SK-N-SH (cell line): ENCODE measurements around the gene SPDYE1. TPM values are rescaled to one million over a fixed set of nuclear protein-coding genes. Genes with fewer than 3 reads are reported as not detected.
"Not testable (repeated sequence)": the region's sequence is repeated elsewhere in the genome, so short reads cannot be mapped to it uniquely, and the experiment has no call there.

Experiments used
- CTCF ChIA-PET: fragments of 300-600, 350-600 bp; formaldehyde crosslinking; extraction: SDS; loops from one replicate; lab custom pipeline; 2021; lab: Yijun Ruan, JAX
- POLR2A ChIA-PET: fragments of 350-600 bp; sonication (Branson Sonifier 250); formaldehyde crosslinking; extraction: SDS; loops from one replicate; lab custom pipeline; 2020; ENCODE audit warnings: antibody characterized with exemption, inconsistent platforms; lab: Yijun Ruan, JAX
- DNase-seq: peaks from one replicate; pipeline ENCODE4 v3.0.0; 2012
- H2AFZ ChIP-seq: fragments of 200-600 bp; sonication (generic); 2 replicates; pipeline ENCODE4 v1.8.1; 2016; ENCODE audit warnings: antibody characterized with exemption, mild to moderate bottlenecking, low read depth
- H3F3A ChIP-seq: fragments of 200-600 bp; sonication (generic); replicated peaks from 2 replicates; pipeline ENCODE3; 2016; ENCODE audit warnings: antibody characterized with exemption, mild to moderate bottlenecking; ENCODE audit not compliant: insufficient read depth
- H3K27ac ChIP-seq, 2 experiments: fragments of 200-500 bp in 1 of 2; fragments of 200-600 bp in 1 of 2; sonication (Bioruptor generic) in 1 of 2; sonication (generic), shearing (Covaris generic) in 1 of 2; 2 replicates each; pipeline versions ENCODE4 v1.5.1 to v1.6.1; 2014 to 2016; ENCODE audit warnings: low read depth in 2 of 2, inconsistent platforms in 1 of 2, low read length in 1 of 2, mild to moderate bottlenecking in 1 of 2, mixed read lengths in 1 of 2
- H3K27me3 ChIP-seq: fragments of 200-600 bp; sonication (generic), shearing (Covaris generic); 2 replicates; pipeline ENCODE4 v1.6.1; 2016; ENCODE audit warnings: mixed run types; ENCODE audit not compliant: insufficient read depth
- H3K36me3 ChIP-seq, 2 experiments: fragments of 200-500 bp in 1 of 2; fragments of 200-600 bp in 1 of 2; sonication (Bioruptor generic) in 1 of 2; sonication (generic) in 1 of 2; replicated peaks in 1 of 2; 2 replicates each; pipeline versions ENCODE3 to v1.5.1; 2014 to 2016; ENCODE audit warnings: low read length in 1 of 2, mild to moderate bottlenecking in 1 of 2; ENCODE audit not compliant: insufficient read depth in 2 of 2, control insufficient read depth in 1 of 2
- H3K4me1 ChIP-seq, 2 experiments: fragments of 200-500 bp in 1 of 2; fragments of 200-600 bp in 1 of 2; sonication (Bioruptor generic) in 1 of 2; sonication (generic), shearing (Covaris generic) in 1 of 2; 2 replicates each; pipeline versions ENCODE4 v1.5.1 to v1.6.1; 2014 to 2016; ENCODE audit warnings: low read depth in 1 of 2, low read length in 1 of 2, mixed run types in 1 of 2; ENCODE audit not compliant: insufficient read depth in 2 of 2, control insufficient read depth in 1 of 2
- H3K4me2 ChIP-seq: fragments of 200-600 bp; sonication (generic), shearing (Covaris generic); 2 replicates; pipeline ENCODE4 v1.6.1; 2017; ENCODE audit warnings: mixed run types
- H3K4me3 ChIP-seq, 2 experiments: fragments of 200-500 bp in 1 of 2; fragments of 200-600 bp in 1 of 2; sonication (Bioruptor generic) in 1 of 2; sonication (generic), shearing (Covaris generic) in 1 of 2; 2 replicates each; pipeline versions ENCODE4 v1.5.1 to v1.8.1; 2014 to 2016; ENCODE audit warnings: low read depth in 2 of 2, inconsistent platforms in 1 of 2, low read length in 1 of 2, mild to moderate bottlenecking in 1 of 2, mixed read lengths in 1 of 2, moderate library complexity in 1 of 2
- H3K79me2 ChIP-seq: fragments of 200-600 bp; sonication (generic); 2 replicates; pipeline ENCODE4 v1.8.1; 2017; ENCODE audit warnings: mild to moderate bottlenecking; ENCODE audit not compliant: insufficient read depth
- H3K9ac ChIP-seq: fragments of 200-600 bp; sonication (generic); 2 replicates; pipeline ENCODE4 v1.6.1; 2017; ENCODE audit warnings: mixed run types
- H3K9me2 ChIP-seq: fragments of 200-600 bp; sonication (generic); 2 replicates; pipeline ENCODE4 v1.6.1; 2017; ENCODE audit warnings: mixed run types
- H3K9me3 ChIP-seq: fragments of 200-600 bp; sonication (generic); 2 replicates; pipeline ENCODE4 v1.6.1; 2017; ENCODE audit warnings: mixed run types, mild to moderate bottlenecking, moderate library complexity
- H4K20me1 ChIP-seq: fragments of 200-600 bp; sonication (generic); 2 replicates; pipeline ENCODE4 v1.6.1; 2017; ENCODE audit warnings: mild to moderate bottlenecking, mixed run types; ENCODE audit not compliant: insufficient read depth
- WGBS: methylation state at CpG from one replicate; pipeline ENCODE4 v1.1.6; 2017; ENCODE audit warnings: low lambda C conversion rate; 5-methylcytosine and 5-hydroxymethylcytosine counted together
- polyA plus RNA-seq, 3 experiments: library from polyadenylated mRNA; depleted of rRNA; stranded (reverse); fragments of >200 nt; gene quantifications; 2 replicates each; pipeline ENCODE4 v1.2.3, GENCODE V29; 2012

SPDYE1 gene
- polyA plus RNA-seq, 1 of the 3 experiments (the other 2 are of a cell fraction), result not detected

GRCh38 chr7:44022796-44023467 is 25.2 kb downstream of the SPDYE1 start:
- H3K4me2 ChIP-seq, H3K9ac ChIP-seq, CTCF ChIA-PET, H3K27me3 ChIP-seq, H3K4me3 ChIP-seq, POLR2A ChIA-PET, H2AFZ ChIP-seq, H3K9me3 ChIP-seq, H3K9me2 ChIP-seq, H3K4me1 ChIP-seq, DNase-seq, H3K36me3 ChIP-seq, H3F3A ChIP-seq, H4K20me1 ChIP-seq, H3K27ac ChIP-seq: not testable (repeated sequence)
- peaks cover 10% of the 10 kb centered on the region for H3K79me2 ChIP-seq
- WGBS, result 63% methylated on average over 5 of the region's 6 CpGs

GRCh38 chr7:44029433-44029832 is 31.7 kb downstream of the SPDYE1 start:
- POLR2A ChIA-PET, H3F3A ChIP-seq, H3K9ac ChIP-seq, H3K27me3 ChIP-seq, DNase-seq, H3K4me1 ChIP-seq, H3K9me3 ChIP-seq, H2AFZ ChIP-seq, H4K20me1 ChIP-seq, H3K36me3 ChIP-seq, H3K4me2 ChIP-seq, H3K4me3 ChIP-seq, CTCF ChIA-PET, H3K9me2 ChIP-seq, H3K79me2 ChIP-seq, H3K27ac ChIP-seq: not testable (repeated sequence)
- 83% methylated on average over 4 of the region's 11 CpGs for WGBS

GRCh38 chr7:44030029-44030428 is 32.3 kb downstream of the SPDYE1 start:
- DNase-seq, H3F3A ChIP-seq, POLR2A ChIA-PET, H3K9me3 ChIP-seq, H3K4me3 ChIP-seq, H3K36me3 ChIP-seq, H3K27ac ChIP-seq, H2AFZ ChIP-seq, H3K27me3 ChIP-seq, H3K79me2 ChIP-seq, H3K9me2 ChIP-seq, H3K4me1 ChIP-seq, H3K9ac ChIP-seq, CTCF ChIA-PET, H4K20me1 ChIP-seq, H3K4me2 ChIP-seq: not testable (repeated sequence)
- 45% methylated on average over 2 of the region's 5 CpGs for WGBS

- POLR2A ChIA-PET, H3K36me3 ChIP-seq, H4K20me1 ChIP-seq, H3K4me1 ChIP-seq, H3K79me2 ChIP-seq, H3K9me2 ChIP-seq, CTCF ChIA-PET, H3K4me2 ChIP-seq, DNase-seq, H3F3A ChIP-seq, H3K27ac ChIP-seq, H3K27me3 ChIP-seq, H3K4me3 ChIP-seq, H3K9ac ChIP-seq, H2AFZ ChIP-seq, H3K9me3 ChIP-seq: not testable (repeated sequence)
- 80% methylated on average over 11 of the region's 13 CpGs for WGBS
Measured at GRCh38 chr7:44031319-44031718, 33.6 kb downstream of the SPDYE1 start.

GRCh38 chr7:44032031-44032430 is 34.3 kb downstream of the SPDYE1 start:
- H3K9me2 ChIP-seq, H3K36me3 ChIP-seq, H3K27ac ChIP-seq, H3K9me3 ChIP-seq, H3K27me3 ChIP-seq, H3K4me2 ChIP-seq, H3F3A ChIP-seq, H3K9ac ChIP-seq, H3K4me1 ChIP-seq, CTCF ChIA-PET, DNase-seq, H3K79me2 ChIP-seq, H2AFZ ChIP-seq, H4K20me1 ChIP-seq, POLR2A ChIA-PET, H3K4me3 ChIP-seq: not testable (repeated sequence)
- 62% methylated on average over 6 of the region's 6 CpGs for WGBS

GRCh38 chr7:44033971-44034844 is 36.5 kb downstream of the SPDYE1 start:
- H3K79me2 ChIP-seq, H3F3A ChIP-seq, H3K27ac ChIP-seq, CTCF ChIA-PET, H3K9me2 ChIP-seq, H3K27me3 ChIP-seq, DNase-seq, POLR2A ChIA-PET, H3K36me3 ChIP-seq, H3K4me3 ChIP-seq, H3K9me3 ChIP-seq, H3K4me1 ChIP-seq, H3K4me2 ChIP-seq, H2AFZ ChIP-seq, H3K9ac ChIP-seq, H4K20me1 ChIP-seq: not testable (repeated sequence)
- whole genome bisulfite sequencing, result 84% methylated on average over 17 of the region's 18 CpGs
